ENCODE results near the gene SPRY4.
"Not testable (repeated sequence)": the region's sequence is repeated elsewhere in the genome, so short reads cannot be mapped to it uniquely, and the experiment has no call there.

SPRY4 gene

GRCh38 chr5:142324871-142325724, at the start of gene SPRY4:
TSS of gene SPRY4 (minus strand) at chr5:142325021. CDS start at chr5:142315108, 9,913 bp downstream.
- DNase-seq, result peak; percentile 63

DNA sequence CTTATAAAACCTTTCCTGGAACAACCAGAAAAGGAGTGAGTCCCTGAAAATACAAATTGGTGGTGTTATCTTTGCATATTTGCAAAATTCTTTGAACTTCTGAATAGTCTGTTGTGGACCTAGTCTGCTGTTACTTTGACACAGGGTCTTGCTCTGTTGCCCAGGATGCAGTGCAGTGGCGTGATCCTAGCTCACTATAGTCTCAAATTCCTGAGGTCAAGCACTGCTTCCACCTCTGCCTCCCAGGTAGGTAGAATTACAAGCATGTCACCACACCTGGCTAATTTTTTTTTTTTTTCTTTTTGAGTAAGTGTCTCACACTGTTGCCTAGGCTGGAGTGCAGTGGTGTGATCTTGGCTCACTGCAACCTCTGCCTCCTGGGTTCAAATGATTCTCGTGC, 43.7 kb upstream of the SPRY4 start:
- no peak for DNase-seq

GRCh38 chr5:142366007-142366406, 41.2 kb upstream of the SPRY4 start:
- DNase-seq, result no peak

- DNase-seq, result no peak
Observed at GRCh38 chr5:142364251-142365145, 39.7 kb upstream of the SPRY4 start.

DNA sequence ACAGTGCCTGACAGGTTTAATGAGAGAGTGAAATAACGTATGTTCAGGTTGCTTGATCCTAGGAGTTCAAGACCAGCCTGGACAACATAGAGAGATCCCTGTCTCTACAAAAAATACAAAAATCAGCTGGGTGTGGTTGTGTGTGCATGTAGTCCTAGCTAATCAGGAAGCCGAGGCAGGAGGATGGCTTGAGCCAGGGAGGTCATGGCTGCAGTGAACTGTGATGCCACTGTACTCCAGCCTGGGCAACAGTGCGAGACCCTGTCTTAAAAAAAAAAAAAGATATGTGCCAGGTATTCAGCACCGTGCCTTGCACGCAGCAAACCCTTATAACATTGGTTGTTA, 38.8 kb upstream of the SPRY4 start:
- no peak for DNase-seq

GRCh38 chr5:142362193-142362592, 37.4 kb upstream of the SPRY4 start:
- DNase-seq, result not testable (repeated sequence)

DNA sequence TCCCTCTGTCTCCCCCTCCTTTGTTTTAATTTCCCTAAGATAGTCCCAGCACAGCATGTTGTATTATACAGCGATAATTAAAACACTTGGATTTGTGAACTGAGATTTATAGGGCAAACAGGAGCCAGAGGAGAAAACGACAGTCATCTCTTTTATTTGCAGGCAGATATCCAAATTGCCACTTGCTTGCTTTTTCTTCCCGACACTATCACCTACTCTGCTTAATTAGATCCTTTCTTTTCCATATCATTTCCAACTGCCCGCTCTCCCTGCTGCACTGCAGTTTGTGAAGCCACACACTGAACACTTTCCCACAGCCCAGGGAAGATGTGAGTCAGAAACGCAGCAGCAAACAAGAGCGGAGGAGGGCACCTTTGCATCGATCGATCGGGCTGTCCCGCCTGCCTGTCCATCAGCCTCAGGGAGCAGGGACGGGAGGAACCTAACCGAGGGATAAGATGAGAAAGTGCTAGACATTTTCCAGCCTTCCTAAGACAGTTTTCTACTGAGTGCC, 35.8 kb upstream of the SPRY4 start:
- DNase-seq, result no peak

- DNase-seq, result no peak
Observed at GRCh38 chr5:142360051-142360498, 35.3 kb upstream of the SPRY4 start.

- DNase-seq, result no peak
Observed at GRCh38 chr5:142358648-142359047, 33.8 kb upstream of the SPRY4 start.

GRCh38 chr5:142358121-142358520, 33.3 kb upstream of the SPRY4 start:
- DNase-seq, result no peak

GRCh38 chr5:142357469-142358090, 32.8 kb upstream of the SPRY4 start:
- no peak for DNase-seq

- DNase-seq, result peak; percentile 28
Observed at GRCh38 chr5:142356716-142357468, 32.1 kb upstream of the SPRY4 start.

- no peak for DNase-seq
Observed at GRCh38 chr5:142356349-142356715, 31.5 kb upstream of the SPRY4 start.

DNA sequence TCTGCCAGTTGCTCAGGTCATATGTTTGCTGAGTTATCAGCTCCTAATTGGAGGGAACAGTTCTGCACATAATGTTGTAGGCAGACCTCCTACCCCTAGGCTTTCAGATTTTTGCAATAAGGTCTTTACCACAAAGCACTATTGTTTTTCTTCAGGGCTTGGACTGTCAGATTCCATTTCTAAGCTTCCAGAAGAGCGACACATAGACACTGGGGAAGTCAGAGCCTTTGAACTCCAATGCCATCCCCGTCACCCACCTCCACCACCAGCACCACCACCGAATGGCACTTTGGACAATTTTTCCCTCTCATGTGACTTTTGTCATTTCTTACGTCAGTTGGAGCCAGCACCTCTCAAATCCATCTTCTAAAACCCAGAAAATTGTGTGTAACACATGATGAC, 28.3 kb upstream of the SPRY4 start:
- no peak for DNase-seq

DNA sequence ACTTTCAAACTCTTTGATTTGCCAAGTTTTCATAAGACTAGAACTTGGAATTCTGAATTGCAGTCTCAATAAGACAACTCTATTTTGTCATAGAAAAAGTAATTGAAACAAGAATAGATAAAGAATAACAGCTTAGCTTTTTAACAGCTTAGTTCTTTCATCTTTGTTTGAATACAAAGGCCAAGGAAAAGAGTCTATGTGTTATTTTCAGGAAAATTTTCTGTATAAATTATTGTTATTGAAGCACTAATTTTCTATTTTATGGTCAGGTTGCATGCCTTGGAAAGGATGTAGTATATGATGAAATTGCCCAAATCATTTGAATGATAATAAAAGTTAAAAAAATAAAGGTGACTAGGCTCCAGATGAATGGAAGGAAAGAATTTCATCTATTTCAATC, 25.2 kb upstream of the SPRY4 start:
- DNase-seq, result no peak

DNA sequence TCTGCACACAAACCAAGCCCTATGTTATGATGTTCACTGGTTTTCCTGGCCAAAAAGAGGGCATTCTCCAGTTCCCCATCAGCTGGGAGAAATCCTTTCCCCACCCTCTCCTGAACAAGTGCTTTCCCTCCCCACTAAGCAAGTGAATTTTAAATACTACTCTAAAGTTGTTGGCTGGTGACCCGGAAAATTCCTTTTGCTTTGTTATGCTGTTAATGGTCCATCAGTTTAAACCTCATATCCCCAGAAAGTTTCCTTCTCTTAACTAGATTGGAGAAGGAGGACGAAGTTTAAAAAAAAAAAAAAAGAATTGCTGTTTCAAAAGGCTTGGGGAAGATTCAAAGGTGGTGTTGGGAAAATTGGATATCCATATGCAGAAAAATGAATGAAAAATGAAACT, 21.9 kb upstream of the SPRY4 start:
- no peak for DNase-seq

GRCh38 chr5:142344915-142345314, 20.1 kb upstream of the SPRY4 start:
- not testable (repeated sequence) for DNase-seq

GRCh38 chr5:142343531-142343930, 18.7 kb upstream of the SPRY4 start:
- no peak for DNase-seq

- no peak for DNase-seq
Observed at GRCh38 chr5:142342128-142342981, 17.5 kb upstream of the SPRY4 start.

DNA sequence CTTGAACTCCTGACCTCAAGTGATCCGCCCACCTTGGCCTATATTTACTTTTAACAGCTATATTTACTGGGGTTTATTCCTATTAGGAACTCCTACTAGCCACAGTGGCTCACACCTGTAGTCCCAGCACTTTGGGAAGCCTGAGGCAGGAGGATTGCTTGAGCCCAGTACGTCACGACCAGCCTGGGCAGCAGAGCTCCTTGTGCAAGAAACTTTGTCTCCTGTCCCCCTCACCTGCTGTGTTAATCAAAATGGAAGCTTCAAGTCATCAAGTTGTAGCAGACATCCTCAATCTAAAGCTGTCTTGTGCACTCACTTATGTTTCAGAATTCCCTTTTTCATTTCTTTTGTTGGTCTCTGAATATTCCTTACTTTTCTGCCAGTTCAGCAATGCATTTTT, 15.0 kb upstream of the SPRY4 start:
- DNase-seq, result no peak

DNA sequence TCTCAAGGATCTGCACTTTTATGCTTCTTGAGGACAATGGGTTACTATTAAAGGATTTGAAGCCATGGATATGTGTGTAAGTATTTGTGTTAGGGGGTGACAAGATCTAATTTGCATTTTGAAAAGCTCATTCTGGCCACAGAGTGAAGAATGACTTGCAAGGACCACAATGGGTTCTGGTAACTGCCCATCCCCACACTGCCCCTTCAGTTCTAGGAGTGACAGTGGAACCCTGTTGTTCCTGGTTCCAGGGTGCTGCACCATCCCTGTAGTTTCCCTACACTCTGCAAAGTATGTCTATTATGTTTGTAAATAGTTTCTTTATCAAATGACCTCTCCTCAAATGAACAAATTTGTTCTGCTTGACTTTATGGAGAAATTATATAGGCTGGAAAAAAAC, 9.7 kb upstream of the SPRY4 start:
- no peak for DNase-seq

DNA sequence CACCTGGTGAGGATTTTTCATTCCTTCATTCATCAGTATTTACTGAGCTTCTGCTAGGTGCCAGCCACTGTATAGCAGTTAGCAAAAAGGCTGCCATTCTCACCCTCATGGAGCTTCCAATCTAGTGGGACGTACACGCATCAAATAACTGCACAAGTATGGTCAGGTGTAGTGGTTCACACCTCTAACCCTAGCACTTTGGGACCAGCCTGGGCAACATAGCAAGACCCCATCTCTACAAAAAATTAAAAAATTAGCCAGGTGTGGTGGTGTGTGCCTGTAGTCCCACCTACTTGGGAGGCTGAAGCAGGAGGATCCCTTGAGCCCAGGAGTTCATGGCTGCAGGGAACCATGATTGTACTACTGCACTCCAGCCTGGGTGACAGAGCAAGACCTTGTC, 8.9 kb upstream of the SPRY4 start:
- not testable (repeated sequence) for DNase-seq

Data from NCI-H2081 treated with DMSO at 0.1 percent for 48 hours (cell line).